Omental fat pad (tissue), 4 donors: ENCODE results near the gene F8. TPM values are rescaled to one million over a fixed set of nuclear protein-coding genes. Genes with fewer than 3 reads are reported as not detected.
"Not testable (repeated sequence)": the region's sequence is repeated elsewhere in the genome, so short reads cannot be mapped to it uniquely, and the experiment has no call there.

Experiments
- ATAC-seq: fragments of 150-250 bp; one replicate; pipeline ENCODE4 v1.9.1; 2016; ENCODE audit warnings: mild to moderate bottlenecking, moderate library complexity; ENCODE audit not compliant: low FRiP score
- DNase-seq: peaks from one replicate; pipeline ENCODE4 v3.0.0-alpha.2; 2019; ENCODE audit warnings: low spot score
- CTCF ChIP-seq, 3 donors: fragments of 450-650 bp; IDR thresholded peaks; one replicate each; pipeline ENCODE4 v1.5.1; 2016 to 2017; ENCODE audit warnings: antibody characterized with exemption in 3 of 3, mild to moderate bottlenecking in 3 of 3, moderate library complexity in 2 of 3
- total RNA-seq, 4 donors: library from RNA; depleted of rRNA; stranded (reverse); fragments of >200 nt; gene quantifications; one replicate each; pipeline ENCODE4 v1.1.0, GENCODE V29; 2016

The F8 gene
- total RNA-seq, 4 donors from 2014 or later: 18.2 to 184 (median 26.2) TPM

- ATAC-seq (no peak), DNase-seq (no peak)
- no peak for TF ChIP-seq CTCF (IDR thresholded peaks at IDR 0.05)
These were observed 104.5 kb downstream of the F8 start for GRCh38 chrX:154918060-154918483.

- TF ChIP-seq CTCF (IDR thresholded peaks at IDR 0.05): no peak
- DNase-seq (no peak), ATAC-seq (no peak)
These were observed 108.5 kb downstream of the F8 start for GRCh38 chrX:154914052-154914451.

- not testable (repeated sequence) for DNase-seq, ATAC-seq
These were observed 112.0 kb downstream of the F8 start for GRCh38 chrX:154910528-154910927.

GRCh38 chrX:154910048-154910447, 112.5 kb downstream of the F8 start:
- DNase-seq, ATAC-seq: not testable (repeated sequence)

GRCh38 chrX:154908821-154909220, 113.7 kb downstream of the F8 start:
- ATAC-seq: no peak

GRCh38 chrX:154902408-154902807, 120.1 kb downstream of the F8 start:
- no peak for TF ChIP-seq CTCF (IDR thresholded peaks at IDR 0.05)
- ATAC-seq: no peak

More at GRCh38 chrX:154908821-154909220, 113.7 kb downstream of the F8 start:
- no peak for DNase-seq
- TF ChIP-seq CTCF (IDR thresholded peaks at IDR 0.05): no peak

GRCh38 chrX:154900323-154900722, 122.2 kb downstream of the F8 start:
- no peak for TF ChIP-seq CTCF (IDR thresholded peaks at IDR 0.05)
- DNase-seq (no peak), ATAC-seq (no peak)

More at GRCh38 chrX:154902408-154902807, 120.1 kb downstream of the F8 start:
- no peak for DNase-seq

GRCh38 chrX:154892296-154892695, 130.2 kb downstream of the F8 start:
- DNase-seq (no peak), ATAC-seq (no peak)

More at GRCh38 chrX:154892296-154892695, 130.2 kb downstream of the F8 start:
- no peak for TF ChIP-seq CTCF (IDR thresholded peaks at IDR 0.05)
